ENCODE results near the gene LGALS12. TPM values are rescaled to one million over a fixed set of nuclear protein-coding genes. Genes with fewer than 3 reads are reported as not detected.

LGALS12 gene
- total RNA-seq, 2 experiments from 2014 or later = not detected

DNA sequence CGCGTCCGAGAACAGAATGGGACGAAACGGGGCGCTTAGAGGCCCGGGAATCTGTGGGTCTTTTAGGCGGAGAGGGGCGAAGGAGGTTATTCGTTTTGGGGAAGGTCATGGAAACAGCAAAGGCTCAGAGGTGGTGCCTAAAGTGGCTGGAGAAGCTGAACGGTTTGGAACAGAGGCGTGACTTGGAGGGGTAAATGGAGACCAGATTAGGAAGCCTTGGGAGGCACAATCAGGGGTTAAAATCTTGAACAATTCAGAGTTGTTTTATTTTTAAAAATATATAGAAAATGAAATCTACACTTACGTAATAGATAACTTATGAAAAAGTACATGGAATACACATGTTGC, 14.7 kb upstream of the LGALS12 start:
- Mint-ChIP-seq H3K27me3 (ENCODE audit: low read depth) (peaks cover 13% of the 10 kb centered on the region), H3K4me1 (ENCODE audit: low read depth) (peaks cover 14% of the 10 kb centered on the region), H3K36me3 (ENCODE audit: low read depth) (peaks cover 1% of the 10 kb centered on the region), H3K27ac (no peak overlapping the region), H3K4me3 (peak overlapping the region; percentile 76), H3K9me3 (no peaks in the 10 kb centered on the region)
- intact Hi-C loops (cut with micrococcal nuclease) = no loop called here
- no peak for DNase-seq
- CTCF ChIA-PET = interaction anchor here (0.7 to 1.9 kb wide), 4 partner anchors 12 to 153 kb away, joined by 4 to 11 read pairs (median 6); no protein-coding TSS in a partner anchor

- H3K4me1 Mint-ChIP-seq (ENCODE audit: low read depth) = peaks cover 14% of the 10 kb centered on the region
- intact Hi-C loops (cut with micrococcal nuclease) = no loop called here
- peaks cover 1% of the 10 kb centered on the region for H3K36me3 Mint-ChIP-seq (ENCODE audit: low read depth)
- H3K4me3 Mint-ChIP-seq = peak overlapping the region; percentile 50
- peaks cover 13% of the 10 kb centered on the region for H3K27me3 Mint-ChIP-seq (ENCODE audit: low read depth)
- no peak for DNase-seq
- CTCF ChIA-PET = interaction anchor here (0.6 to 1.9 kb wide), 5 partner anchors 12 to 243 kb away, joined by 3 to 11 read pairs (median 4); no protein-coding TSS in a partner anchor
- no peaks in the 10 kb centered on the region for H3K9me3 Mint-ChIP-seq
- no peak overlapping the region for H3K27ac Mint-ChIP-seq
Observed at GRCh38 chr11:63491636-63492372, 14.1 kb upstream of the LGALS12 start.

DNA sequence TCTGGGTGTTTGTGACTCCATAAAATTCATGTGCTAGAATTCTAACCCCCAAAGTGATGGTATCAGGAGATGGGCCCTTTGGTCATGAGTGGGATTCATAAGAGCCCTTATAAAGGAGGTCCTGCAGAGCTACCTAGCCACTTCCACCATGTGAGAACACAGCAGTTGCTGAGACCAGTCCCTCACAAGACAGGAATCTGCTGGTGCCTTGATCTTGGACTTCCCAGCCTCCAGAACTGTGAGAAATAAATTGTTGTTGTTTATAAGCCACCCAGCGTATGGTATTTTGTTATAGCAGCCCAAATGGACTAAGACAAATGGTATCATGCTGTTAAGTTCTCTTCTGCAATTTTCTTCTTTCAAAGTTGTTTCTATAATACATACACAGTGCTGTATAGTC, 13.4 kb upstream of the LGALS12 start:
- no peak overlapping the region for H3K4me3 Mint-ChIP-seq
- H3K9me3 Mint-ChIP-seq = no peaks in the 10 kb centered on the region
- H3K4me1 Mint-ChIP-seq (ENCODE audit: low read depth) = peaks cover 14% of the 10 kb centered on the region
- H3K27me3 Mint-ChIP-seq (ENCODE audit: low read depth) = peaks cover 13% of the 10 kb centered on the region
- CTCF ChIA-PET = interaction anchor here (0.6 to 1.9 kb wide), 3 partner anchors 13 to 243 kb away, joined by 3 to 11 read pairs (median 4); no protein-coding TSS in a partner anchor
- H3K36me3 Mint-ChIP-seq (ENCODE audit: low read depth) = peaks cover 1% of the 10 kb centered on the region
- DNase-seq = no peak
- H3K27ac Mint-ChIP-seq = no peak overlapping the region
- intact Hi-C loops (cut with micrococcal nuclease) = no loop called here

GRCh38 chr11:63493127-63493526, 12.8 kb upstream of the LGALS12 start:
- no peak overlapping the region for H3K27ac Mint-ChIP-seq
- peaks cover 13% of the 10 kb centered on the region for H3K27me3 Mint-ChIP-seq (ENCODE audit: low read depth)
- H3K36me3 Mint-ChIP-seq (ENCODE audit: low read depth) = peaks cover 1% of the 10 kb centered on the region
- intact Hi-C loops (cut with micrococcal nuclease) = no loop called here
- H3K4me3 Mint-ChIP-seq = no peak overlapping the region
- CTCF ChIA-PET = interaction anchor here (0.7 kb wide), 1 partner anchor 14 kb away, joined by 4 read pairs; no protein-coding TSS in a partner anchor
- DNase-seq = no peak
- peaks cover 14% of the 10 kb centered on the region for H3K4me1 Mint-ChIP-seq (ENCODE audit: low read depth)
- no peaks in the 10 kb centered on the region for H3K9me3 Mint-ChIP-seq

GRCh38 chr11:63494975-63495374, 10.9 kb upstream of the LGALS12 start:
- DNase-seq = no peak
- CTCF ChIA-PET = interaction anchor here (1.6 kb wide), 1 partner anchor 16 kb away, joined by 4 read pairs; no protein-coding TSS in a partner anchor

GRCh38 chr11:63499874-63500273, 6.0 kb upstream of the LGALS12 start:
- Mint-ChIP-seq H3K9me3 (peaks cover 16% of the 10 kb centered on the region), H3K4me3 (no peak overlapping the region), H3K27me3 (ENCODE audit: low read depth) (no peaks in the 10 kb centered on the region), H3K4me1 (ENCODE audit: low read depth) (peaks cover 2% of the 10 kb centered on the region), H3K27ac (no peak overlapping the region), H3K36me3 (ENCODE audit: low read depth) (peaks cover 5% of the 10 kb centered on the region)
- CTCF ChIA-PET = no interaction called here
- intact Hi-C loops (cut with micrococcal nuclease) = no loop called here
- no peak for DNase-seq

More at GRCh38 chr11:63494975-63495374, 10.9 kb upstream of the LGALS12 start:
- H3K4me1 Mint-ChIP-seq (ENCODE audit: low read depth) = peaks cover 14% of the 10 kb centered on the region
- H3K27me3 Mint-ChIP-seq (ENCODE audit: low read depth) = peaks cover 13% of the 10 kb centered on the region
- no peak overlapping the region for H3K27ac Mint-ChIP-seq
- H3K4me3 Mint-ChIP-seq = no peak overlapping the region
- peaks cover 1% of the 10 kb centered on the region for H3K36me3 Mint-ChIP-seq (ENCODE audit: low read depth)
- intact Hi-C loops (cut with micrococcal nuclease) = no loop called here
- peaks cover 8% of the 10 kb centered on the region for H3K9me3 Mint-ChIP-seq

DNA sequence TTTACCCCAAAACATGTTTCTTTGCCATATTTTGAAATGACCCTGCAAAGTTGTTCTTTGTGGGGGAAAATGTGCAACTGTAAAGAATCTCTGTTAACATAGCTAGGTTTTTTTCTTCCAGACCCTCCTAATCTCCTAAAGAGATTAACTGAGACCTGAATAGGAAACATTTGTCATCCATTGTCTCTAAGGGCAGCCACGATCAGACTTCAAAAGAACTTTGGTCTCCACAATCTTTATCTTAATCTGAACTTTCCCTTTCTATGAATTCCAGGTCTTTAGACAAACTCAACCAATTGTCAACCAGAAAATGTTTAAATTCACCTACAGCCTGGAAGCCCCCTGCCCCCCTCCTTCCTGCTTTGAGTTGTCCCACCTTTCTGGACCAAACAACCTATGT, 4.6 kb upstream of the LGALS12 start:
- Mint-ChIP-seq H3K27ac (no peak overlapping the region), H3K4me3 (no peak overlapping the region), H3K9me3 (peaks cover 16% of the 10 kb centered on the region), H3K36me3 (ENCODE audit: low read depth) (peaks cover 5% of the 10 kb centered on the region), H3K4me1 (ENCODE audit: low read depth) (peaks cover 2% of the 10 kb centered on the region), H3K27me3 (ENCODE audit: low read depth) (no peaks in the 10 kb centered on the region)
- no peak for DNase-seq
- CTCF ChIA-PET = no interaction called here
- intact Hi-C loops (cut with micrococcal nuclease) = no loop called here

GRCh38 chr11:63502252-63502820, 3.5 kb upstream of the LGALS12 start:
- Mint-ChIP-seq H3K4me1 (ENCODE audit: low read depth) (peaks cover 6% of the 10 kb centered on the region), H3K4me3 (no peak overlapping the region), H3K27me3 (ENCODE audit: low read depth) (no peaks in the 10 kb centered on the region), H3K36me3 (ENCODE audit: low read depth) (peaks cover 5% of the 10 kb centered on the region), H3K9me3 (peaks cover 16% of the 10 kb centered on the region), H3K27ac (no peak overlapping the region)
- intact Hi-C loops (cut with micrococcal nuclease) = no loop called here
- CTCF ChIA-PET = no interaction called here
- no peak for DNase-seq

DNA sequence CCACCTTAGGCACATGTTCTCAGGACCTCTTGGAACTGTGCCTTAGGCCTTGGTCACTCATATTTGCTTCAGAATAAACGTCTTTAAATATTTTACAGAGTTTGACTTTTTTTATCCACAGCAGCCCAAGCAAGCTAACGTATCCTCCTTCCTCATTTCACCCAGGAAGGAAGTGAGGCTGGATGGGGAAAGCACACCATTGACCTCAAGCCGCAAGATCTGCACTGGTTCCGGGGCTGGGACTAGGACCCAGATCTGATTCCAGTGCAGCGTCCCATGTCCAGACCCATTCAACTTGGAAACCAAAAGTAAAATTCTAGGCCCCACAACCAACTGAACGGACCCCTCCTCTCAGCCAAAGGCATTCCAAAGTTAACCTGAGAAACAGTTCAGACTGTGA, 2.4 kb upstream of the LGALS12 start:
- DNase-seq = no peak
- CTCF ChIA-PET = no interaction called here
- intact Hi-C loops (cut with micrococcal nuclease) = no loop called here
- Mint-ChIP-seq H3K27ac (no peak overlapping the region), H3K9me3 (peaks cover 16% of the 10 kb centered on the region), H3K36me3 (ENCODE audit: low read depth) (peaks cover 5% of the 10 kb centered on the region), H3K4me3 (no peak overlapping the region), H3K4me1 (ENCODE audit: low read depth) (peaks cover 6% of the 10 kb centered on the region), H3K27me3 (ENCODE audit: low read depth) (no peaks in the 10 kb centered on the region)

GRCh38 chr11:63504054-63504453, 1.8 kb upstream of the LGALS12 start:
- H3K4me3 Mint-ChIP-seq = no peak overlapping the region
- intact Hi-C loops (cut with micrococcal nuclease) = no loop called here
- H3K9me3 Mint-ChIP-seq = peaks cover 16% of the 10 kb centered on the region
- no peak for DNase-seq
- H3K36me3 Mint-ChIP-seq (ENCODE audit: low read depth) = peaks cover 5% of the 10 kb centered on the region
- CTCF ChIA-PET = no interaction called here
- H3K27me3 Mint-ChIP-seq (ENCODE audit: low read depth) = no peaks in the 10 kb centered on the region
- H3K27ac Mint-ChIP-seq = no peak overlapping the region
- peaks cover 6% of the 10 kb centered on the region for H3K4me1 Mint-ChIP-seq (ENCODE audit: low read depth)

- Mint-ChIP-seq H3K36me3 (ENCODE audit: low read depth) (peaks cover 5% of the 10 kb centered on the region), H3K4me1 (ENCODE audit: low read depth) (peaks cover 6% of the 10 kb centered on the region), H3K4me3 (no peak overlapping the region), H3K9me3 (peaks cover 7% of the 10 kb centered on the region), H3K27ac (no peak overlapping the region), H3K27me3 (ENCODE audit: low read depth) (no peaks in the 10 kb centered on the region)
- no peak for DNase-seq
- intact Hi-C loops (cut with micrococcal nuclease) = no loop called here
- CTCF ChIA-PET = interaction anchor here (2.1 kb wide), 1 partner anchor 26 kb away, joined by 6 read pairs; no protein-coding TSS in a partner anchor
Observed at GRCh38 chr11:63504933-63505586, 824 bp upstream of the LGALS12 start.

DNA sequence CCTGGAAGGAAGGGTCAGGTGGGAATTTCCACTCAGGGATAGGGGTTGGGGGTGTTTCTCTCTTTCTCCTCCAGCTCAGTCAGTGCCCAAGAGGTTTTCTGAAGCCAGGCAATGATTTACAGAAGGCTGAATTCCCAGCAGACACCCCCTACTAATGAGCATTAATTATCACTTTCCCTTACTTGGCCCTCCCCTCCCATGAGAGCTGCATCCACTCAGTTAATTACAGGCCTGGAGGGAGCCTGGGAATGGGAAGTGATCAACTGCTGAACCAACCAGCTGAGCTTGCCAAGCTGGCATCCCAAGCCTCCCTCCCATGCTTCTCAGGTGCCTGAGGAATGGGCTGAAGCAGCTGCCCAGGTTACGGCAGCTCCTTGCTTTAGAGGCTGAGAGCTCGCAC, 992 bp downstream of the LGALS12 start:
- CTCF ChIA-PET = interaction anchor here (2.1 kb wide), 1 partner anchor 28 kb away, joined by 6 read pairs; no protein-coding TSS in a partner anchor
- intact Hi-C loops (cut with micrococcal nuclease) = no loop called here
- no peaks in the 10 kb centered on the region for H3K27me3 Mint-ChIP-seq (ENCODE audit: low read depth)
- DNase-seq = no peak
- peaks cover 4% of the 10 kb centered on the region for H3K4me1 Mint-ChIP-seq (ENCODE audit: low read depth)
- H3K27ac Mint-ChIP-seq = no peak overlapping the region
- no peaks in the 10 kb centered on the region for H3K9me3 Mint-ChIP-seq
- H3K4me3 Mint-ChIP-seq = no peak overlapping the region
- H3K36me3 Mint-ChIP-seq (ENCODE audit: low read depth) = no peaks in the 10 kb centered on the region
